Muscle of back (tissue), 11 donors: ENCODE results near the gene PPP1R12C. TPM values are rescaled to one million over a fixed set of nuclear protein-coding genes. Genes with fewer than 3 reads are reported as not detected.
A peak's percentile ranks its signal among the peaks of the same experiment; 100 is the strongest.

Source experiments
- DNase-seq, 3 donors: peaks; one replicate each; pipeline versions ENCODE4 v3.0.0 to v3.0.0-alpha.2; 2013
- polyA plus RNA-seq, 10 donors: library from polyadenylated mRNA; unstranded; fragments of 120-200 nt; gene quantifications; one replicate each; pipeline ENCODE4 v1.2.1, GENCODE V29; 2013; ENCODE audit not compliant: insufficient read length in 10 of 10

Gene PPP1R12C
- polyA plus RNA-seq, 10 donors, result 49.8 to 104 (median 82.2) TPM

- DNase-seq, result peak in 1 of 3 donors; percentile 63
These were observed 30.3 kb upstream of the PPP1R12C start for GRCh38 chr19:55147545-55148251.

DNA sequence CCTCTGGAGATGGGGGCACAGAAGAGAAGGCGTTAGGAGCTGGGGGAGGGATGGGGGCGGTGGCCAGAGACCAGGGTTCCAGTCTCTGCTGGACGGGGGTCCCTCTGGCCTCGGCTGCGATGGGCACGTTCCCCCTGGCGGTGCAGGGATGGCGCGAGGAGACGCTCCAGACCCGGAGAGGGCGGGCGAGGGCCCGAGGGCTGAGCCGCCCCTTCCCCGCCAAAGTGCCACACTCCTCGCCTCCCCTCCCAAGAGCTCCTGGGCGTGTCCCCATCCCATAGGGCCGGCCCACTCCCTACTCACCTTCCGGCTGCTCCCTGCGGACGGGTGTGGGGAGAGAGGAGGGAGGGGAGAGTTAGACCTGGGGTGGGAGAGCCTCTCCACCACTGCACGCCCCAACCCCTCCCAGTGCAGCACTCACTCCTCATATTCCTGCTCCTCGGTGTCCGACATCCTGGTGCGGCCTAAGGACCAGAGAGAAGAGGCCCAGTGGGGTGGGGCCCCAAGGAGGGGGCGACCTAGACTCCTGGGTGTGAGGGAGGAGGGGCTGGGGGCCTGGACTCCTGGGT, 29.4 kb upstream of the PPP1R12C start:
- no peak for DNase-seq

- no peak for DNase-seq
These were observed 28.8 kb upstream of the PPP1R12C start for GRCh38 chr19:55146078-55146704.

- DNase-seq, result no peak
These were observed 27.8 kb upstream of the PPP1R12C start for GRCh38 chr19:55145232-55145631.

GRCh38 chr19:55141696-55142095, 24.3 kb upstream of the PPP1R12C start:
- no peak for DNase-seq

GRCh38 chr19:55137915-55138314, 20.5 kb upstream of the PPP1R12C start:
- DNase-seq, result no peak

GRCh38 chr19:55136399-55137102, 19.1 kb upstream of the PPP1R12C start:
- DNase-seq, result no peak

DNA sequence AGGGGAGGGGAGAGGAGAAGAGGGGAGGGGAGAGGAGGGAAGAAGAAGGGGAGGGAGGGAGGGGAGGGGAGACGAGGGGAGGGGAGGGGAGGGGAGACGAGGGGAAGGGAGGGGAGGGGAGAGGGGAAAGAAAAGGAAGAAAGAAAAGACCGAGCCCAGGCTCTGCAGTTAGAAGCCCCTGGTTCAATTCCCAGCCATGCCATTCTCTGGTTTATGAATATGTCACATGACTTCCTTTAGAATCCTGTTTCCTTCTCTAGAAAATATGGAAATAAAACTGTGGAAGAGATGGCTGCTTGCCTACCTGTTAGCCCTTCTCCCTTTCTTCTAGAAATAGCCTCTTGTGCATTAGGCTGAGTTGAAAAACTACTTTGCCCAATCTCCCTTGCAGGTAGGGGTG, 17.3 kb upstream of the PPP1R12C start:
- DNase-seq, result no peak

- DNase-seq, result no peak
These were observed 16.4 kb upstream of the PPP1R12C start for GRCh38 chr19:55133639-55134444.

GRCh38 chr19:55132453-55133129, 15.2 kb upstream of the PPP1R12C start:
- DNase-seq, result no peak

- no peak for DNase-seq
These were observed 14.0 kb upstream of the PPP1R12C start for GRCh38 chr19:55131421-55131820.

DNA sequence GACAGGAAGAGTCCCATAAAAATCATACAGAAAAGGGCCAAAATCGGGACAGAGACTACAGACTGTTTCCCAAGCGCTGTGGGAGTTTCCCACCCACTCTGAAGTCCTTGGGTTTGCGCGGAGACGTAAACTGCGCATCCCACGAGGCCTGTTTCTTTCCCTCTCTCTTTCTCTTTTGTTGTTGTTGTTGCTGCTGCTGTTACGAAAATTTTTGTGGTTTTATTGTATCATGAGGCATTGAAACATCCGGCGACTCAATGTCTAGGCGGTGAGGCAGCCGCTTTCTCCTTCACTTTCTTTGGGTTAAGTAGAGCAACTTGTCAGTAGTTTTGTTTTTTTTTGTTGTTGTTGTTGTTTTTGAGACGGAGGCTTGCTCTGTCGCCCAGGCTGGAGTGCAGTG, 1.6 kb upstream of the PPP1R12C start:
- DNase-seq, result no peak

- peak in 1 of 3 donors; percentile 67 for DNase-seq
These were observed 1.1 kb upstream of the PPP1R12C start for GRCh38 chr19:55118401-55118991.

- DNase-seq, result peak; percentile 99 to 100 (median 100)
These were observed 390 bp upstream of the PPP1R12C start for GRCh38 chr19:55117663-55118391.

- DNase-seq, result peak in 2 of 3 donors; percentile 77 to 92
These were observed 1.1 kb downstream of the PPP1R12C start for GRCh38 chr19:55116232-55116858.

- DNase-seq, result no peak
These were observed 1.9 kb downstream of the PPP1R12C start for GRCh38 chr19:55115446-55116065.

DNA sequence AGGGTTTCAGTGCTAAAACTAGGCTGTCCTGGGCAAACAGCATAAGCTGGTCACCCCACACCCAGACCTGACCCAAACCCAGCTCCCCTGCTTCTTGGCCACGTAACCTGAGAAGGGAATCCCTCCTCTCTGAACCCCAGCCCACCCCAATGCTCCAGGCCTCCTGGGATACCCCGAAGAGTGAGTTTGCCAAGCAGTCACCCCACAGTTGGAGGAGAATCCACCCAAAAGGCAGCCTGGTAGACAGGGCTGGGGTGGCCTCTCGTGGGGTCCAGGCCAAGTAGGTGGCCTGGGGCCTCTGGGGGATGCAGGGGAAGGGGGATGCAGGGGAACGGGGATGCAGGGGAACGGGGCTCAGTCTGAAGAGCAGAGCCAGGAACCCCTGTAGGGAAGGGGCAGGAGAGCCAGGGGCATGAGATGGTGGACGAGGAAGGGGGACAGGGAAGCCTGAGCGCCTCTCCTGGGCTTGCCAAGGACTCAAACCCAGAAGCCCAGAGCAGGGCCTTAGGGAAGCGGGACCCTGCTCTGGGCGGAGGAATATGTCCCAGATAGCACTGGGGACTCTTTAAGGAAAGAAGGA, 2.8 kb downstream of the PPP1R12C start:
- DNase-seq, result no peak

DNA sequence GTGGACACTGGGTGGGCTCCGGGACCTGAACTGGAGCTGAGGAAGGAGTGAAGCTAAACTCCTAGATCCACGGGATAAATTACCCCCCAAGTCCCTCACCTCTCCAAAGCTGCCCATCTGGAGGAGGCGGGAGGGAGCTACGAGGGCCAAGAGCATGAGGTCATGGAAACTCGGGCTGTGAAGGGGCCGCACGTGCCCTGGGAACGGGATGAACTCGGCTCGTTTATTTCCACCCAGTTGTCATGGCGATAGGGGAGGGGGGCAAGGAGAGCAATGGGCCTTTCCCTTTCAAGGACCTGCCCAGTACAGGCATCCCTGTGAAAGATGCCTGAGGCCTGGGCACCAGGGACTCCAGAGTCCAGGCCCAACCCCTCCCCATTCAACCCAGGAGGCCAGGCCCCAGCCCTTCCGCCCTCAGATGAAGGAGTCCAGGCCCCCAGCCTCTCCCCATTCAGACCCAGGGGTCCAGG, 3.8 kb downstream of the PPP1R12C start:
- DNase-seq, result peak; percentile 94 to 98 (median 97)
